ENCODE results near the gene SPATA31C2. TPM values are rescaled to one million over a fixed set of nuclear protein-coding genes. Genes with fewer than 3 reads are reported as not detected.

SPATA31C2 gene
- total and polyA plus RNA-seq, 2 donors (not counting 3 experiments of a cell fraction or from before 2014, with no cell fraction given) = not detected

DNA sequence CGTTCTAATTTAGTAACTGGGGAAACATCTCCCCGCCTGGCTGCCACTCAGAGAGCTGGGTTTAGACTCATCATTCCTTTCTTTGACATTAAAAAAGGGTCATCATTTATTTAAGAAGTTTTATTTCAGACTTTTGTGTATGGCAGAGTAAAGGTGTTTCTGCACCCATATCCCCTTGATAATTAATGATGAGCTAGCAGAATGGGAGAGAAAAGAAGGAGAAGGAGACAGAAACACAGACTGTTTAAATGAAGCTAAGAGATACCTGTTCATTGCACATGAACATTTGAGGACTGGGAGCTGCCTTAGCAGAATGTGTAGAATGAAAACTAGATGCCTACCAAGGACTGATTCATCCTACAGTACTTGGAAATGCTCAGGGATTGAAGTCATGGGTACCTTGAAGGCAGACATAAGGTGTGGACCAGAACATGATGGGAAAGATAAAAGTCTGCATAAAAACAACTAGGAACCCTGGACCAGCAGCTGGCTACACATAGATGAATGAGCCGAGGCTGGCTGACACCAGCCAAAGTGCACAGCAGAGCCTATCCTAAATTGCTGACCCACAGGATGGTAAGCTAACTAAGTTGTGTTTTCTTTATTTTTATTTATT is 48.3 kb upstream of the SPATA31C2 start:
- dilution Hi-C loops (cut with MboI; ENCODE audit: extremely low pct_ligation_motif_present, low sequenced_read_pairs) = no loop called here
- Histone ChIP-seq H4K20me1 (replicated peaks; ENCODE audit: control insufficient read depth, extremely low read depth, insufficient read depth, low read length) (no peaks in the 10 kb centered on the region), H3K4me2 (ENCODE audit: insufficient read depth, low read length) (no peak overlapping the region), H3K9me1 (replicated peaks; ENCODE audit: control insufficient read depth, extremely low read depth, insufficient read depth, low read length) (no peaks in the 10 kb centered on the region), H3K4me1 (ENCODE audit: control insufficient read depth, extremely low read depth, insufficient read depth, low read length) (no peaks in the 10 kb centered on the region), H3K27ac (ENCODE audit: insufficient read depth, low read depth, low read length) (no peak overlapping the region), H3K9me3 (replicated peaks; ENCODE audit: control insufficient read depth, insufficient read depth, low read length) (no peaks in the 10 kb centered on the region), H3K9ac (replicated peaks; ENCODE audit: extremely low read depth, insufficient read depth, low read length) (no peak overlapping the region), H3K4me3 (replicated peaks in 1 of 3; ENCODE audit: insufficient read depth in 1 of 3, low read depth in 1 of 3, low read length in 3 of 3) (no peak overlapping the region), H2AFZ (ENCODE audit: low read depth, low read length) (no peak overlapping the region), H3K79me2 (ENCODE audit: control insufficient read depth, insufficient read depth, low read length) (no peaks in the 10 kb centered on the region), H3K36me3 (ENCODE audit: control insufficient read depth in 2 of 2, extremely low read depth in 1 of 2, insufficient read depth in 2 of 2, low read length in 2 of 2) (no peaks in the 10 kb centered on the region), H3K27me3 (ENCODE audit: control insufficient read depth in 2 of 2, insufficient read depth in 2 of 2, low read length in 2 of 2) (no peaks in the 10 kb centered on the region)
- POLR2A ChIA-PET = no interaction called here
- no peak for FAIRE-seq
- no peak for DNase-seq (ENCODE audit: low read depth, low spot score)
- TF ChIP-seq EZH2 (IDR thresholded peaks at IDR 0.05; ENCODE audit: borderline replicate concordance, low read depth, low read length, severe bottlenecking) = no peak
- no peak for TF ChIP-seq MAX (IDR thresholded peaks at IDR 0.05; ENCODE audit: insufficient read depth, insufficient read length)
- TF ChIP-seq, protein P1, sequence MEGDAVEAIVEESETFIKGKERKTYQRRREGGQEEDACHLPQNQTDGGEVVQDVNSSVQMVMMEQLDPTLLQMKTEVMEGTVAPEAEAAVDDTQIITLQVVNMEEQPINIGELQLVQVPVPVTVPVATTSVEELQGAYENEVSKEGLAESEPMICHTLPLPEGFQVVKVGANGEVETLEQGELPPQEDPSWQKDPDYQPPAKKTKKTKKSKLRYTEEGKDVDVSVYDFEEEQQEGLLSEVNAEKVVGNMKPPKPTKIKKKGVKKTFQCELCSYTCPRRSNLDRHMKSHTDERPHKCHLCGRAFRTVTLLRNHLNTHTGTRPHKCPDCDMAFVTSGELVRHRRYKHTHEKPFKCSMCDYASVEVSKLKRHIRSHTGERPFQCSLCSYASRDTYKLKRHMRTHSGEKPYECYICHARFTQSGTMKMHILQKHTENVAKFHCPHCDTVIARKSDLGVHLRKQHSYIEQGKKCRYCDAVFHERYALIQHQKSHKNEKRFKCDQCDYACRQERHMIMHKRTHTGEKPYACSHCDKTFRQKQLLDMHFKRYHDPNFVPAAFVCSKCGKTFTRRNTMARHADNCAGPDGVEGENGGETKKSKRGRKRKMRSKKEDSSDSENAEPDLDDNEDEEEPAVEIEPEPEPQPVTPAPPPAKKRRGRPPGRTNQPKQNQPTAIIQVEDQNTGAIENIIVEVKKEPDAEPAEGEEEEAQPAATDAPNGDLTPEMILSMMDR (IDR thresholded peaks at IDR 0.05; ENCODE audit: extremely low read depth in 1 of 2, insufficient read depth in 1 of 2, low read depth in 1 of 2, low read length in 2 of 2) = no peak
- TF ChIP-seq POLR2A (IDR thresholded peaks at IDR 0.05; ENCODE audit: low read depth, low read length) = no peak
- TF ChIP-seq FOS (IDR thresholded peaks at IDR 0.05; ENCODE audit: borderline replicate concordance, insufficient read depth, low read length) = no peak
- no peak for TF ChIP-seq GATA2 (IDR thresholded peaks at IDR 0.05; ENCODE audit: insufficient read depth, insufficient read length, low read depth, low read length)
- TF ChIP-seq POLR2AphosphoS5 (IDR thresholded peaks at IDR 0.05; ENCODE audit: insufficient read depth, low read depth, low read length) = no peak
- no peak for TF ChIP-seq MYC (IDR thresholded peaks at IDR 0.05; ENCODE audit: low read depth, low read length)
- TF ChIP-seq JUN (IDR thresholded peaks at IDR 0.05; ENCODE audit: borderline replicate concordance, insufficient read depth, insufficient read length, low read depth) = no peak
- intact Hi-C loops (cut with micrococcal nuclease) = no loop called here
- CTCF ChIA-PET = no interaction called here
- BruUV-seq (replicated peaks) = no TSS peak

Data from endothelial cell of umbilical vein (primary cell).